ENCODE data around the gene ABCB1. TPM values are rescaled to one million over a fixed set of nuclear protein-coding genes. Genes with fewer than 3 reads are reported as not detected.

ABCB1 gene
- polyA plus RNA-seq, 2 donors, result 1.6 to 1.7 TPM

GRCh38 chr7:87609916-87610315 is 9.2 kb upstream of the ABCB1 start:
- Histone ChIP-seq H3K36me3 (ENCODE audit: control insufficient read depth in 2 of 2, insufficient read depth in 2 of 2, low read length in 1 of 2) (no peaks in the 10 kb centered on the region), H3K27me3 (ENCODE audit: control insufficient read depth in 1 of 2, insufficient read depth in 2 of 2, low read length in 2 of 2) (no peaks in the 10 kb centered on the region), H3K27ac (ENCODE audit: low read depth in 2 of 2, low read length in 1 of 2) (no peak overlapping the region), H3K4me3 (ENCODE audit: low read depth in 1 of 2, low read length in 2 of 2) (no peak overlapping the region), H3K9me3 (ENCODE audit: control insufficient read depth in 2 of 2, insufficient read depth in 1 of 2, low read depth in 1 of 2, low read length in 1 of 2) (no peaks in the 10 kb centered on the region), H3K4me1 (ENCODE audit: control insufficient read depth in 2 of 2, insufficient read depth in 2 of 2, low read length in 1 of 2) (no peaks in the 10 kb centered on the region)
- 62 to 76% methylated on average over 5 of the region's 5 CpGs for WGBS, 2 donors

- Histone ChIP-seq H3K4me3 (ENCODE audit: low read depth in 1 of 2, low read length in 2 of 2) (no peak overlapping the region), H3K27ac (ENCODE audit: low read depth in 2 of 2, low read length in 1 of 2) (no peak overlapping the region), H3K36me3 (ENCODE audit: control insufficient read depth in 2 of 2, insufficient read depth in 2 of 2, low read length in 1 of 2) (no peaks in the 10 kb centered on the region), H3K27me3 (ENCODE audit: control insufficient read depth in 1 of 2, insufficient read depth in 2 of 2, low read length in 2 of 2) (no peaks in the 10 kb centered on the region), H3K9me3 (ENCODE audit: control insufficient read depth in 2 of 2, insufficient read depth in 1 of 2, low read depth in 1 of 2, low read length in 1 of 2) (no peaks in the 10 kb centered on the region), H3K4me1 (ENCODE audit: control insufficient read depth in 2 of 2, insufficient read depth in 2 of 2, low read length in 1 of 2) (no peaks in the 10 kb centered on the region)
- WGBS, 2 donors, result 41 to 45% methylated on average over 3 of the region's 3 CpGs
Observed at GRCh38 chr7:87608431-87608830, 7.7 kb upstream of the ABCB1 start.

- Histone ChIP-seq H3K27ac (ENCODE audit: low read depth in 2 of 2, low read length in 1 of 2) (no peak overlapping the region), H3K27me3 (ENCODE audit: control insufficient read depth in 1 of 2, insufficient read depth in 2 of 2, low read length in 2 of 2) (no peaks in the 10 kb centered on the region), H3K4me1 (ENCODE audit: control insufficient read depth in 2 of 2, insufficient read depth in 2 of 2, low read length in 1 of 2) (peaks cover 0 to 3% of the 10 kb centered on the region in 2 donors), H3K4me3 (ENCODE audit: low read depth in 1 of 2, low read length in 2 of 2) (no peak overlapping the region), H3K9me3 (ENCODE audit: control insufficient read depth in 2 of 2, insufficient read depth in 1 of 2, low read depth in 1 of 2, low read length in 1 of 2) (no peaks in the 10 kb centered on the region), H3K36me3 (ENCODE audit: control insufficient read depth in 2 of 2, insufficient read depth in 2 of 2, low read length in 1 of 2) (no peaks in the 10 kb centered on the region)
- WGBS, 2 donors, result 90 to 93% methylated on average over 1 of the region's 1 CpG
Observed at GRCh38 chr7:87604264-87604663, 3.6 kb upstream of the ABCB1 start.

- Histone ChIP-seq H3K36me3 (ENCODE audit: control insufficient read depth in 2 of 2, insufficient read depth in 2 of 2, low read length in 1 of 2) (no peaks in the 10 kb centered on the region), H3K27me3 (ENCODE audit: control insufficient read depth in 1 of 2, insufficient read depth in 2 of 2, low read length in 2 of 2) (no peaks in the 10 kb centered on the region), H3K27ac (ENCODE audit: low read depth in 2 of 2, low read length in 1 of 2) (peak overlapping the region in 1 of 2 donors; percentile 1), H3K9me3 (ENCODE audit: control insufficient read depth in 2 of 2, insufficient read depth in 1 of 2, low read depth in 1 of 2, low read length in 1 of 2) (no peaks in the 10 kb centered on the region), H3K4me1 (ENCODE audit: control insufficient read depth in 2 of 2, insufficient read depth in 2 of 2, low read length in 1 of 2) (peaks cover 0 to 3% of the 10 kb centered on the region in 2 donors), H3K4me3 (ENCODE audit: low read depth in 1 of 2, low read length in 2 of 2) (peak overlapping the region in 1 of 2 donors; percentile 33)
- WGBS, 2 donors, result 52 to 59% methylated on average over 10 of the region's 10 CpGs
Observed at GRCh38 chr7:87599336-87599735, 1.3 kb downstream of the ABCB1 start.

GRCh38 chr7:87598234-87599009 is 2.3 kb downstream of the ABCB1 start:
- WGBS, 2 donors, result 66 to 68% methylated on average over 4 of the region's 4 CpGs
- peaks cover 0 to 3% of the 10 kb centered on the region in 2 donors for H3K4me1 ChIP-seq (ENCODE audit: control insufficient read depth in 2 of 2, insufficient read depth in 2 of 2, low read length in 1 of 2)
- no peak overlapping the region for H3K27ac ChIP-seq (ENCODE audit: low read depth in 2 of 2, low read length in 1 of 2)
- H3K4me3 ChIP-seq (ENCODE audit: low read depth in 1 of 2, low read length in 2 of 2), result no peak overlapping the region
- no peaks in the 10 kb centered on the region for H3K36me3 ChIP-seq (ENCODE audit: control insufficient read depth in 2 of 2, insufficient read depth in 2 of 2, low read length in 1 of 2)
- H3K9me3 ChIP-seq (ENCODE audit: control insufficient read depth in 2 of 2, insufficient read depth in 1 of 2, low read depth in 1 of 2, low read length in 1 of 2), result no peaks in the 10 kb centered on the region
- H3K27me3 ChIP-seq (ENCODE audit: control insufficient read depth in 1 of 2, insufficient read depth in 2 of 2, low read length in 2 of 2), result no peaks in the 10 kb centered on the region

GRCh38 chr7:87596696-87597095 is 4.0 kb downstream of the ABCB1 start:
- Histone ChIP-seq H3K27me3 (ENCODE audit: control insufficient read depth in 1 of 2, insufficient read depth in 2 of 2, low read length in 2 of 2) (no peaks in the 10 kb centered on the region), H3K4me3 (ENCODE audit: low read depth in 1 of 2, low read length in 2 of 2) (no peak overlapping the region)
- 45 to 49% methylated on average over 1 of the region's 1 CpG for WGBS, 2 donors

GRCh38 chr7:87596136-87596535 is 4.5 kb downstream of the ABCB1 start:
- Histone ChIP-seq H3K9me3 (ENCODE audit: control insufficient read depth in 2 of 2, insufficient read depth in 1 of 2, low read depth in 1 of 2, low read length in 1 of 2) (no peaks in the 10 kb centered on the region), H3K36me3 (ENCODE audit: control insufficient read depth in 2 of 2, insufficient read depth in 2 of 2, low read length in 1 of 2) (no peaks in the 10 kb centered on the region), H3K4me3 (ENCODE audit: low read depth in 1 of 2, low read length in 2 of 2) (no peak overlapping the region), H3K27ac (ENCODE audit: low read depth in 2 of 2, low read length in 1 of 2) (no peak overlapping the region), H3K27me3 (ENCODE audit: control insufficient read depth in 1 of 2, insufficient read depth in 2 of 2, low read length in 2 of 2) (no peaks in the 10 kb centered on the region), H3K4me1 (ENCODE audit: control insufficient read depth in 2 of 2, insufficient read depth in 2 of 2, low read length in 1 of 2) (peaks cover 0 to 3% of the 10 kb centered on the region in 2 donors)
- WGBS, 2 donors, result 63 to 71% methylated on average over 1 of the region's 1 CpG

More at GRCh38 chr7:87596696-87597095, 4.0 kb downstream of the ABCB1 start:
- Histone ChIP-seq H3K36me3 (ENCODE audit: control insufficient read depth in 2 of 2, insufficient read depth in 2 of 2, low read length in 1 of 2) (no peaks in the 10 kb centered on the region), H3K27ac (ENCODE audit: low read depth in 2 of 2, low read length in 1 of 2) (no peak overlapping the region), H3K9me3 (ENCODE audit: control insufficient read depth in 2 of 2, insufficient read depth in 1 of 2, low read depth in 1 of 2, low read length in 1 of 2) (no peaks in the 10 kb centered on the region), H3K4me1 (ENCODE audit: control insufficient read depth in 2 of 2, insufficient read depth in 2 of 2, low read length in 1 of 2) (peaks cover 0 to 3% of the 10 kb centered on the region in 2 donors)

GRCh38 chr7:87592300-87592699 is 8.4 kb downstream of the ABCB1 start:
- no peak overlapping the region for H3K27ac ChIP-seq (ENCODE audit: low read depth in 2 of 2, low read length in 1 of 2)
- no peaks in the 10 kb centered on the region for H3K27me3 ChIP-seq (ENCODE audit: control insufficient read depth in 1 of 2, insufficient read depth in 2 of 2, low read length in 2 of 2)
- no peaks in the 10 kb centered on the region for H3K9me3 ChIP-seq (ENCODE audit: control insufficient read depth in 2 of 2, insufficient read depth in 1 of 2, low read depth in 1 of 2, low read length in 1 of 2)
- H3K4me3 ChIP-seq (ENCODE audit: low read depth in 1 of 2, low read length in 2 of 2), result no peak overlapping the region
- no peaks in the 10 kb centered on the region for H3K4me1 ChIP-seq (ENCODE audit: control insufficient read depth in 2 of 2, insufficient read depth in 2 of 2, low read length in 1 of 2)
- 82 to 91% methylated on average over 1 of the region's 1 CpG for WGBS, 2 donors
- no peaks in the 10 kb centered on the region for H3K36me3 ChIP-seq (ENCODE audit: control insufficient read depth in 2 of 2, insufficient read depth in 2 of 2, low read length in 1 of 2)

GRCh38 chr7:87591211-87591610 is 9.5 kb downstream of the ABCB1 start:
- Histone ChIP-seq H3K9me3 (ENCODE audit: control insufficient read depth in 2 of 2, insufficient read depth in 1 of 2, low read depth in 1 of 2, low read length in 1 of 2) (no peaks in the 10 kb centered on the region), H3K4me3 (ENCODE audit: low read depth in 1 of 2, low read length in 2 of 2) (no peak overlapping the region), H3K27ac (ENCODE audit: low read depth in 2 of 2, low read length in 1 of 2) (no peak overlapping the region), H3K27me3 (ENCODE audit: control insufficient read depth in 1 of 2, insufficient read depth in 2 of 2, low read length in 2 of 2) (no peaks in the 10 kb centered on the region), H3K36me3 (ENCODE audit: control insufficient read depth in 2 of 2, insufficient read depth in 2 of 2, low read length in 1 of 2) (no peaks in the 10 kb centered on the region), H3K4me1 (ENCODE audit: control insufficient read depth in 2 of 2, insufficient read depth in 2 of 2, low read length in 1 of 2) (no peaks in the 10 kb centered on the region)
- WGBS, 2 donors, result 64 to 75% methylated on average over 5 of the region's 5 CpGs

- Histone ChIP-seq H3K4me1 (ENCODE audit: control insufficient read depth in 2 of 2, insufficient read depth in 2 of 2, low read length in 1 of 2) (no peaks in the 10 kb centered on the region), H3K9me3 (ENCODE audit: control insufficient read depth in 2 of 2, insufficient read depth in 1 of 2, low read depth in 1 of 2, low read length in 1 of 2) (no peaks in the 10 kb centered on the region), H3K36me3 (ENCODE audit: control insufficient read depth in 2 of 2, insufficient read depth in 2 of 2, low read length in 1 of 2) (no peaks in the 10 kb centered on the region), H3K4me3 (ENCODE audit: low read depth in 1 of 2, low read length in 2 of 2) (no peak overlapping the region), H3K27ac (ENCODE audit: low read depth in 2 of 2, low read length in 1 of 2) (no peak overlapping the region), H3K27me3 (ENCODE audit: control insufficient read depth in 1 of 2, insufficient read depth in 2 of 2, low read length in 2 of 2) (no peaks in the 10 kb centered on the region)
Observed at GRCh38 chr7:87590578-87590977, 10.1 kb downstream of the ABCB1 start.
